ENCODE data around the gene PLCD1. TPM values are rescaled to one million over a fixed set of nuclear protein-coding genes. Genes with fewer than 3 reads are reported as not detected.
A peak's percentile ranks its signal among the peaks of the same experiment; 100 is the strongest.

The PLCD1 gene
- total and polyA plus RNA-seq, 2 of the 13 experiments (the other 11 are each of a cell fraction or from before 2014, with no cell fraction given): 10.1 to 12.4 TPM

GRCh38 chr3:38003371-38003816 lies 26.0 kb downstream of the PLCD1 start (continued):
- TF ChIP-seq TIGD3 (CRISPR knock-in tag; IDR thresholded peaks at IDR 0.05; ENCODE audit: borderline replicate concordance) (no peak), ZNF24 (IDR thresholded peaks at IDR 0.05) (no peak), TEF (CRISPR knock-in tag; IDR thresholded peaks at IDR 0.05) (no peak), HNF1B (CRISPR knock-in tag; IDR thresholded peaks at IDR 0.05) (peak; percentile 87), PLRG1 (conservative IDR thresholded peaks at IDR 0.05) (no peak), MLX (CRISPR knock-in tag; IDR thresholded peaks at IDR 0.05) (no peak), ZNF557 (CRISPR knock-in tag; IDR thresholded peaks at IDR 0.05) (no peak), NFIB (CRISPR knock-in tag; IDR thresholded peaks at IDR 0.05; ENCODE audit: borderline replicate concordance) (no peak), DZIP1 (CRISPR knock-in tag; IDR thresholded peaks at IDR 0.05) (no peak), THYN1 (CRISPR knock-in tag; IDR thresholded peaks at IDR 0.05; ENCODE audit: borderline replicate concordance, low read depth) (no peak), PAX8 (CRISPR knock-in tag; IDR thresholded peaks at IDR 0.05; ENCODE audit: borderline replicate concordance) (no peak), CCAR2 (optimal IDR thresholded peaks at IDR 0.05; ENCODE audit: low read depth, low read length) (no peak), ZNF674 (CRISPR knock-in tag; IDR thresholded peaks at IDR 0.05; ENCODE audit: low read depth) (no peak), ZNF282 (IDR thresholded peaks at IDR 0.05; ENCODE audit: partially characterized antibody) (no peak), PHF5A (CRISPR knock-in tag; IDR thresholded peaks at IDR 0.05; ENCODE audit: low read depth, unreplicated experiment) (no peak), NFAT5 (CRISPR knock-in tag; IDR thresholded peaks at IDR 0.05) (no peak)

All from HepG2 (cell line).